ENCODE data around the gene B2M.
"Not testable (repeated sequence)": the region's sequence is repeated elsewhere in the genome, so short reads cannot be mapped to it uniquely, and the experiment has no call there.

B2M gene

DNA sequence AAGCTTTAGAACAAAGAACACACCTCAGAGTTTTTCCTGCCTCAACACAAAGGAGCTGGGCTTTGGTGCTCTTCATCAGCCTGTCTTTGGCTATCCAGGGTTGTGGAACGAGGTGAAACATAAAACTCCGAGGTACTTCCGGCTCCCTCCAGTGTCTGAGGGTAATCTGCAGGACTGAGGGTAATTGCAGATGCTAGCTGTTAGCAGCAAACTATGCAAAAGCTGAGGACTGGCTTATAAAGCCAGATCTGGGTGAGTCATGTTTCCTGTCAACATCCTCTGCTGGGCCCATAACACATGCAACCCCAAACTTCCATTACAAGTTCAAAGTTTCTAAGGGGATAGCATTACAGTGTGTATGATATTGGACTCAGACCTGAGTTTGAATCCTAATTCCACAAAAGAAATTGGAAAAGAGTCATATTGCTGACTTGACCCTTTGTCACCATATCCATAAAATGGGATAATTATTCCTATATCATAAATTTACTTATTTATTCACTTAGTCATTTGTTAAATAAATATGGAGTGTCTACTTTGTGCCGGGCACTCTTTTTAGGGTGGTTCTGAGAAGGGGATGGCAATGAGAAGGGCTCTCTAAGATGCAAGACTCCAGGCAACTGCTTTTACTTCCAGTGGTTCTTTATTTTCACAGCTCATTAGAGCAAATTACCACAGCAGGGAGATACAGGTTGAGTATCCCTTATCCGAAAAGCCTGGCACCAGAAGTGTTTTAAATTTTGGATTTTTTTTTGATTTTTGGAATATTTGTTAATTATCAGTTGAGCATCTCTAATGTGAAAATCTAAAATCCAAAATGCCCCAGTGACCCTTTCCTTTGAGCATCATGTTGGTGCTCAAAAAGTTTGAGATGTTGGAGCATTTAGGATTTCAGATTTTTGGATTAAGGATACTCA, 15.5 kb downstream of the B2M start:
- Mint-ChIP-seq H3K9me3 (no peaks in the 10 kb centered on the region), H3K27me3 (ENCODE audit: low read depth) (no peaks in the 10 kb centered on the region), H3K36me3 (ENCODE audit: low read depth) (peaks cover 20% of the 10 kb centered on the region), H3K4me1 (ENCODE audit: low read depth) (peaks cover 65% of the 10 kb centered on the region), H3K4me3 (peak overlapping the region; percentile 98), H3K27ac (peak overlapping the region; percentile 100)

DNA sequence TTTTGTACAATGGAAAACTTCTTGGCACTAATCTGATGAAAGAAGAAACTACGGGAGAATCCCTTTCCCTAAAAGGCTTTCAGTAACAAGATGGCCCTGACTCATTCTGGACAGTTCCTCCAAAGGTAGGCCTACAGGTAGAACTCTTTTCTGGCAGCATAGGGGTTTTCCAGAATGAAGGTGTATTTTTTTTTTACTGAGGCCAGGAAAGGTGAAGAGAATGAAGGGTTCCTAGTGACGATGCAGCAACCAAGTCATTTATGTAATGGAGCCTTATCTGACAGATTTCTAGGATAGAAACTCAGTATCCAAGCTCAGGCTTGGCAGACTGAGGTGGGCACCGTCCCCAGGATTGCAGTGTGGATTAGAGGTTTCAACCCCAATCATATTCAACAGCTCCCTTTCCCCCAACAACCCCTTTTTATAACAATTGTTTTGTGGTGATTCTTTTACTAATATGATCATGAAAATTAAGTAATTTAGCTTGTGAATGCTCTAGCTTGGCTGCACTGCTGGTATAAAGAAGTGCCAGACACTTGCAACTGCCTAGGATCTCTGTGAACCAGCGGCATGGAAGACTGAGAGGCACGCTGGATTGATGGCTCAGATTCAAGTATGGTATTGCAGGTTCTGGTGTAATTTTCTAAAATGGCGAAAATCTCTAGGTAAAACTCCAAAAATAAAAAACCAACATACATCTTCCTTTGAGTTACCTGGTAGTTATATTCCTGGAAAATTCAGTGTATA, 16.3 kb downstream of the B2M start:
- Mint-ChIP-seq H3K27ac (peak overlapping the region; percentile 100), H3K4me1 (ENCODE audit: low read depth) (peaks cover 68% of the 10 kb centered on the region), H3K27me3 (ENCODE audit: low read depth) (no peaks in the 10 kb centered on the region), H3K9me3 (no peaks in the 10 kb centered on the region), H3K36me3 (ENCODE audit: low read depth) (peaks cover 26% of the 10 kb centered on the region), H3K4me3 (peak overlapping the region; percentile 98)

DNA sequence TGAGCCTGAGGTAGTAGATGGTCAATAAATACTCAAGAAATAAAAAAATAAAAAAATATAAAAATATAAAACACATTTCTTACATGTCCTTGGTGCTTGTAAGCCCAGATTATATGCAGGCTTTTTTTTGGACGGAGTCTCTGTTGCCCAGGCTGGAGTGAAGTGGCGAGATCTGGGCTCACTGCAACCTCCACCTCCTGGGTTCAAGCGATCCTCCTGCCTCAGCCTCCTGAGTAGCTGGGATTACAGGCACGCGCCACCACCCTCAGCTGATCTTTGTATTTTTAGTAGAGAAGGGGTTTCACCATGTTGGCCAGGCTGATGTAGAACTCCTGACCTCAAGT, 16.9 kb downstream of the B2M start:
- Mint-ChIP-seq H3K36me3 (ENCODE audit: low read depth) (peaks cover 26% of the 10 kb centered on the region), H3K27ac (peak overlapping the region; percentile 100), H3K4me1 (ENCODE audit: low read depth) (peaks cover 68% of the 10 kb centered on the region)

DNA sequence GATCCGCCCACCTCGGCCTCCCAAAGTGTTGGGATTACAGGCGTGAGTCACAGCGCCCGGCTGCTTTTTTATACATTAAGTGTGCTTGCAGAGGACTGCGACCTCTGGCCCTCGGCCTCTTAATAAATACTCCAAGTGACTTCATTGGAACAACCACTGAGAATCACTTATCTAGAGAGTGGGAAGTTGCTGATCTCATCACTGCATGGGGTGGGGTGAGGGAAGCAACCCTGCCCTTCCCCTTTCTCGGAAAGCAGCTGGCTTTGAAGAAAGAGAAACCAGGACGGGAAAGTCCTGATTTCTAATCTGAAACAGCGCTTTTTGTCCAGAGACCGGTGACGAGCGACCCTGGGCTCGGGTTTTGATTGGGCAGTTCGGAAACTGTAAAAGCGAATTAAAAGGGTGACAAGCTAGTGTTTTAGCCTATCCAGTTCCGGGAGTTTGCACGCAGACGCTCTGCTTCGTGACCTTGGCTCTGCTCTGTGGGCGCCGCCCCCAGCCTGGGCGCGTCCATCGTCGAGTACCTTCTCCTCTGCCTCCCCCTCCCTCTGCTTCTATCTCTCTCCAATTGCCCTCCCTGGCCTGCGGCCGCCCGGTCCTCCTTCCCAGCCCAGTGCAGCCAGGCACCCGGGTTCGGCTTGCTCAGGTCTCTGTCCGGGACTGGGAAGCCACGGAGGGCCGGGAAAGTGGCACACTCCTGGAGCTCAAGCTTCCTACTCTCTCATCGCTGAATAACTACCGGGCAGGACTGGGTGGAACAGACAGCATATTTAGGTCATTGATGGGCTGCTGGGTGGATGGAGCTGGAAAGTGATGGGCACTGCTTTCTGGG, 17.5 kb downstream of the B2M start:
- Mint-ChIP-seq H3K4me1 (ENCODE audit: low read depth) (peaks cover 67% of the 10 kb centered on the region), H3K27me3 (ENCODE audit: low read depth) (no peaks in the 10 kb centered on the region), H3K27ac (peak overlapping the region; percentile 100), H3K9me3 (no peaks in the 10 kb centered on the region), H3K36me3 (ENCODE audit: low read depth) (peaks cover 30% of the 10 kb centered on the region), H3K4me3 (peak overlapping the region; percentile 98)

More for the DNA sequence above, 16.9 kb downstream of the B2M start:
- H3K4me3 Mint-ChIP-seq = peak overlapping the region; percentile 98
- not testable (repeated sequence) for H3K27me3 Mint-ChIP-seq (ENCODE audit: low read depth); H3K9me3 Mint-ChIP-seq

DNA sequence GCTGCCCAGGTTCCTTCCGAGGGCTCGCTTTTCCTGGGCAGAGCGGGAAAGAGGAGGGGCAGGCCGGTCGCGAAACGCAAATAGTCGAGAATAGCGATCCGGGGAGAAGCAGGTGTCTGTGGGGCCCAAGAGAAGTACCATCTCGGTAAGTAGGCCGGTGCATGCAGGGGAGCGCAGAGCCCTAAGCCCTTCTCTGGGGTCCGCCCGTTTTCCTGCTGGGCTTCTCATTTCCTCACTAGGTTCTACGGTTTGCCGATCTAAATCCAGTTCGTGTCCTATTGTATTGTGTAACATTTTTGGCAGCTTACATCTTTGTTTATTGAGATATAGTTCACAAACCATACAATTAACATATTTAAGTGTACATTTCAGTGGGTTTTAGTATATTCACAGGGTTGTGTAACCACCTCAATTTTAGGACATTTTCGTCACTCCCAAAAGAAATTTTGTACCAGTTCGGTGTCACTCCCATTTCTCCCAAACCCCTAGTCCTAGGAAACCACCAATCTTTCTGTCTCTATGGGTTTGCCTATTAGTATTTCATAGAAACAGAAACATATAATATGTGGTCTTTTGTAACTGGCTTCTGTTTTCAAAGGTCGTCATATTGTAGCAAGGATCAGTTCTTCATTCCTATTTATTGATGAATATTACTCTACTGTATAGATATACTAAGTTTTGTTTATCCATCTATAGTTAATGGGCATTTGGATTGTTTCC, 18.3 kb downstream of the B2M start:
- H3K9me3 Mint-ChIP-seq = no peaks in the 10 kb centered on the region
- no peaks in the 10 kb centered on the region for H3K27me3 Mint-ChIP-seq (ENCODE audit: low read depth)
- peaks cover 66% of the 10 kb centered on the region for H3K4me1 Mint-ChIP-seq (ENCODE audit: low read depth)
- H3K4me3 Mint-ChIP-seq = peak overlapping the region; percentile 98
- H3K36me3 Mint-ChIP-seq (ENCODE audit: low read depth) = peaks cover 31% of the 10 kb centered on the region
- peak overlapping the region; percentile 100 for H3K27ac Mint-ChIP-seq

DNA sequence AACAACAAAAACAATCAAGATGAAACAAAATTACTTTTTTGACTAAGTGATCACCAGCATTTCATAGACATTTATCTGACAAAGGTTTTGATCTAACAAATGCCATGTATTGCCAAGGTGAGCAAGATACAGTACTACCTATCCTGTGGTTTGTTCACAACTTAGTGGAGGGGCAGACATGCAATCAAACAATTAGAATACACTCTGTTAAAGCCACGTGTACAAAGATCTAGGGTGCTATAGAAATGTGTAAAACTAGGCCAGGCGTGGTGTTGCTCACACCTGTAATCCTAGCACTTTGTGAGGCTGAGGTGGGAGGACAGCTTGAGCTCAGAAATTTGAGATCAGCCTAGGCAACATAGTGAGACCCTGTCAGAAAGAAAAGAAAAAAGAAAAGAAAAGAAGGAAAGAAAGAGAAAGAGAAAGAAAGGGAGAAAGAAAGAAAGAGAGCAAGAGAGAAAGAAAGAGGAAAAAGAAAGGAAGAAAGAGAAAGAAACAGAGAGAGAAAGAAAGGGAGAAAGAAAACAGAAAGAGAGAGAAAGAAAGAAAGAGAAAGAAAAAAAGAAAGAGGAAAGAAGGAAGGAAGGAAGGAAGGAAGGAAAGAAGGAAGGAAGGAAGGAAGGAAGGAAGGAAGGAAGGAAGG, 23.6 kb downstream of the B2M start:
- H3K9me3 Mint-ChIP-seq = no peaks in the 10 kb centered on the region
- H3K4me1 Mint-ChIP-seq (ENCODE audit: low read depth) = peaks cover 64% of the 10 kb centered on the region
- peaks cover 21% of the 10 kb centered on the region for H3K36me3 Mint-ChIP-seq (ENCODE audit: low read depth)
- peak overlapping the region; percentile 87 for H3K4me3 Mint-ChIP-seq
- H3K27me3 Mint-ChIP-seq (ENCODE audit: low read depth) = no peaks in the 10 kb centered on the region
- H3K27ac Mint-ChIP-seq = peak overlapping the region; percentile 92

DNA sequence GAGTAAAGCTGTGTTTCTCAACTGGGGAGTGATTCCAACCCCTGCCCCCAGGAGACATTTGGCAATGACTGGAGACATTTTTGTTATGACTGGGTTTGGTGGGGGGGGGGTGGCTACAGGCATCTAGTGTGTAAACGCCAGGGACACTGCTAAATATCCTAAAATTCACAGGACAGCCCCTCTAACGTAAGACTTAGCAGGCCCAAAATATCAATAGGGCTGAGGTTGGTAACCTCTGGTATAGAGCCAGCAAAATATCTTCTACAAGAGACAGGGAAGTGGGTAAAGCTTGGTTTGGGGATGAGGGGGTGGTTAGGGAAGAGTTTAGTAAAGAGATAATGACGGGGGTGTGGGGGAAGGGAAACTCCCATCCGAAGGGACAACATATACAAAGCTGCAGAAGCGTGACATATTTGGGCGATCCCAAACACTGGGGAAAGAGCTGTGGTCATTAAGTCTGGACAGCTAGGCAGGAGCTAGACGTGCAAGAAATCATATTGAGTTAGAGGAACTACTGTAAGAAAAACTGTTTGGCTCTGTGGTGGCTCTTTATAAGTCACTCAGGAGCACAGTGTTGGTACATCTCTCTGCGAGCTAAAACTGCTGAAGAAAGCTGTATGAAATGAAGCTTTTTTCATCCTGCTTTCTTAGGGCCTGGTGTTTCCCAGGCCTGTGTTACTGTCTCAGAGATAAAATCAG, 24.3 kb downstream of the B2M start:
- Mint-ChIP-seq H3K9me3 (no peaks in the 10 kb centered on the region), H3K4me3 (peak overlapping the region; percentile 87), H3K27ac (peak overlapping the region; percentile 92), H3K27me3 (ENCODE audit: low read depth) (no peaks in the 10 kb centered on the region), H3K36me3 (ENCODE audit: low read depth) (peaks cover 23% of the 10 kb centered on the region), H3K4me1 (ENCODE audit: low read depth) (peaks cover 61% of the 10 kb centered on the region)

DNA sequence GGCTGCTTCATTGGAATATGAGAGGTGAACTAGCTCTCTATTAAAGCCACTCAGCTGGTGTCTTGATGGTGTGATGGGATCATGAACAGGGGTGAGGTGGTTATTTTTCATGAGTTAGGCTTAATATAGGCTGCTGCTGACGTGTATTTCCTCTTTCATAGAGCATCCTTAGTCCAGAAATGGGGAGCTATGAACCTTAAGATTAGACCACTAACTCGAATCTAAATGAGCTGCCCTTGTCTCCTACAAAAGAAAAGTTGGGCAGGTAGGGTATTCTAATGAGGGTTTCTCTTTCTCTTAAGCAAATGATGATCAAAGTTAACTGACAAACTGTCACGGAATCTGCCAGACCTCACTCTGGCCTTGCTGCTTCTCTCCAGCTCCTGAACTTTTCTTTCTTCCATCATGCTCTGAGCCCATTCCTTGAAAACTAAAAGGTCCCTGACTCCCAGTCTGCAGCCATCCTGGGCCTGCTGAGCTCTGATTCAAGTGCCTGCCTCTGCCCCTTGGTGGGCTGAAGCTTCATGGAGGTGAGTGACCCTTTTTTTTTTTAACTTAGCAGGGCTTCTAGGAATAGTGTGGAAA, 25.0 kb downstream of the B2M start, which contains the start of gene TRIM69:
TRIM69 (plus strand) TSS at position 348 of the 585 bp plus-strand sequence; CDS start at position 525, 177 bp downstream.
- H3K27me3 Mint-ChIP-seq (ENCODE audit: low read depth) = no peaks in the 10 kb centered on the region
- H3K27ac Mint-ChIP-seq = peak within 1 kb of the TSS; percentile 92
- H3K4me1 Mint-ChIP-seq (ENCODE audit: low read depth) = peaks cover 57% of the 10 kb centered on the region
- peaks cover 22% of the 10 kb centered on the region for H3K36me3 Mint-ChIP-seq (ENCODE audit: low read depth)
- no peaks in the 10 kb centered on the region for H3K9me3 Mint-ChIP-seq
- H3K4me3 Mint-ChIP-seq = peak within 1 kb of the TSS; percentile 87

DNA sequence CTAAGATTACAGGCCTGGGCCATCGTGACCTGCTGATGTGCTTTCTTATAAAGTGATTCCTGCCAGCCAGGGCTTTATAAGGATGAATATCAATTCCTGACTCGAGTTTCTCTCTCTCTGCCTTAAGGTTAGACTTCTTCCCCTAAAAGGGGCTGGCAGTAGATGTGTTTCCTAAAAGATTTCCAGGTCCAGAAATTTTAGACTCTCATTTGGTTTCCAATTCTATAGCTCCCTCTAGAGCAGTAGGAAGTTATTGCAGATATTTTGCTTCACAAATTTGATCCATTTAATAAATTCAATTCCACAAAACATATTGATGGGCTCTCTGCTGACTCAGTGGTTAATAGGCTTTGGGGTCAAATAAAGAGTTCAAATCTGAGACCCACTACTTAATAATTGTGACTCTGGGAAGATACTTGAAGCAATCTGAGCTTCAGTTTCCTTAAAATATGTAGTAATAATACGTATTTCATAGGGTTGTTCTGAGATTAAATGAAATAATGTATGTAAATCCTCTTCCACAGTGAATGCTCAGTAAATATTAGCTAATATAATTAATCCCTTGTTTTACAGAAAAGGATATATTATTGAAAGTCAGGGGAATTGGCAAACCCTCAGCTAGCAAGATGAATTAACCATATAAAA, 27.1 kb downstream of the B2M start:
- peak overlapping the region; percentile 46 for H3K4me3 Mint-ChIP-seq
- H3K27me3 Mint-ChIP-seq (ENCODE audit: low read depth) = no peaks in the 10 kb centered on the region
- peaks cover 8% of the 10 kb centered on the region for H3K36me3 Mint-ChIP-seq (ENCODE audit: low read depth)
- H3K27ac Mint-ChIP-seq = peak overlapping the region; percentile 67
- no peaks in the 10 kb centered on the region for H3K9me3 Mint-ChIP-seq
- peaks cover 43% of the 10 kb centered on the region for H3K4me1 Mint-ChIP-seq (ENCODE audit: low read depth)

DNA sequence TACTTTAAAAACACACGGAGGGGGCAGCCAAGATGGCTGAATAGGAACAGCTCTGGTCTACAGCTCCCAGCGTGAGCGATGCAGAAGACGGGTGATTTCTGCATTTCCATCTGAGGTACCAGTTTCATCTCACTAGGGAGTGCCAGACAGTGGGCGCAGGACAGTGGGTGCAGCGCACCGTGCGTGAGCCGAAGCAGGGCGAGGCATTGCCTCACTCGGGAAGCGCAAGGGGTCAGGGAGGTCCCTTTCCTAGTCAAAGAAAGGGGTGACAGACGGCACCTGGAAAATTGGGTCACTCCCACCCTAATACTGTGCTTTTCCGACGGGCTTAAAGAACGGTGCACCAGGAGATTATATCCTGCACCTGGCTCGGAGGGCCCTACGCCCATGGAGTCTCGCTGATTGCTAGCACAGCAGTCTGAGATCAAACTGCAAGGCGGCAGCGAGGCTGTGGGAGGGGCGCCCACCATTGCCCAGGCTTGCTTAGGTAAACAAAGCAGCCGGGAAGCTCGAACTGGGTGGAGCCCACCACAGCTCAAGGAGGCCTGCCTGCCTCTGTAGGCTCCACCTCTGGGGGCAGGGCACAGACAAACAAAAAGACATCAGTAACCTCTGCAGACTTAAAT, 28.0 kb downstream of the B2M start:
- H3K4me1 Mint-ChIP-seq (ENCODE audit: low read depth) = peaks cover 39% of the 10 kb centered on the region
- not testable (repeated sequence) for H3K27ac Mint-ChIP-seq; H3K9me3 Mint-ChIP-seq; H3K27me3 Mint-ChIP-seq (ENCODE audit: low read depth); H3K36me3 Mint-ChIP-seq (ENCODE audit: low read depth); H3K4me3 Mint-ChIP-seq

DNA sequence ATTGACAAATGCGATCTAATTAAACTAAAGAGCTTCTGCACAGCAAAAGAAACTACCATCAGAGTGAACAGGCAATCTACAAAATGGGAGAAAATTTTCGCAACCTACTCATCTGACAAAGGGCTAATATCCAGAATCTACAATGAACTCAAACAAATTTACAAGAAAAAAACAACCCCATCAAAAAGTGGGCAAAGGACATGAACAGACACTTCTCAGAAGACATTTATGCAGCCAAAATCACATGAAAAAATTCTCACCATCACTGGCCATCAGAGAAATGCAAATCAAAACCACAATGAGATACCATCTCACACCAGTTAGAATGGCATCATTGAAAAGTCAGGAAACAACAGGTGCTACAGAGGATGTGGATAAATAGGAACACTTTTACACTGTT, 32.1 kb downstream of the B2M start:
- H3K27me3 Mint-ChIP-seq (ENCODE audit: low read depth); H3K27ac Mint-ChIP-seq; H3K4me3 Mint-ChIP-seq; H3K4me1 Mint-ChIP-seq (ENCODE audit: low read depth): not testable (repeated sequence)
- peaks cover 15% of the 10 kb centered on the region for H3K9me3 Mint-ChIP-seq
- peaks cover 11% of the 10 kb centered on the region for H3K36me3 Mint-ChIP-seq (ENCODE audit: low read depth)

DNA sequence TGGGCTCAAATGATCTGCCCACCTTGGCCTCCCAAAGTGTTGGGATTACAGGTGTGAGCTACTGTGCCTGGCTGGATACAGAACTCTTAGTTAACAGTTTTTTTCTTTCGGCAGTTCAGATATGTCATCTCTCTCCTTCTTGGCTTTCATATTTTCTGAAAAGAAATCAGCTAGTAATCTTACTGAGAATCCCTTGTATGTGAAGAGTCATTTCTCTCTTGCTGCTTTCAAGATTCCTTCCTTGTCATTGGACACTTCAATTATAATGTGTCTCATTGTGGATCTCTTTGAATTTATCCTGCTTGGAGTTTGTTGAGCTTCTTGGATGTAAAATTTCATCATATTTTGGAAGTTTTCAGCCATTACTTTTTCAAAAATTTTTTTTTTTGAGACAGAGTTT, 42.0 kb downstream of the B2M start:
- peaks cover 46% of the 10 kb centered on the region for H3K36me3 Mint-ChIP-seq (ENCODE audit: low read depth)
- no peak overlapping the region for H3K27ac Mint-ChIP-seq
- H3K9me3 Mint-ChIP-seq = peaks cover 34% of the 10 kb centered on the region
- peaks cover 10% of the 10 kb centered on the region for H3K4me1 Mint-ChIP-seq (ENCODE audit: low read depth)
- no peaks in the 10 kb centered on the region for H3K27me3 Mint-ChIP-seq (ENCODE audit: low read depth)
- H3K4me3 Mint-ChIP-seq = no peak overlapping the region

All from T-helper 1 cell treated with Interleukin-12 subunit alpha and Interleukin-12 subunit beta and Interleukin-4 antibody, amounts not matched to agents 30 μg/mL and 1 μg/mL, for 36 hours (primary cell).